ENCODE measurements around the gene PBX1.
A peak's percentile ranks its signal among the peaks of the same experiment; 100 is the strongest.

PBX1 gene

GRCh38 chr1:164712131-164713036 is 153.4 kb downstream of the PBX1 start:
- FAIRE-seq (no peak), DNase-seq (ENCODE audit: insufficient read length, low spot score) (no peak)
- TF ChIP-seq POLR2A (IDR thresholded peaks at IDR 0.05; ENCODE audit: low read depth, low read length) = no peak

- DNase-seq (ENCODE audit: insufficient read length, low spot score) = no peak
- TF ChIP-seq POLR2A (IDR thresholded peaks at IDR 0.05; ENCODE audit: low read depth, low read length) = no peak
- FAIRE-seq = no peak
These were observed 154.6 kb downstream of the PBX1 start for GRCh38 chr1:164713456-164714207.

- DNase-seq (ENCODE audit: insufficient read length, low spot score) = peak; percentile 29
- no peak for TF ChIP-seq POLR2A (IDR thresholded peaks at IDR 0.05; ENCODE audit: low read depth, low read length)
- peak; percentile 58 for FAIRE-seq
These were observed 158.2 kb downstream of the PBX1 start for GRCh38 chr1:164716992-164717703.

- no peak for DNase-seq (ENCODE audit: insufficient read length, low spot score)
- TF ChIP-seq POLR2A (IDR thresholded peaks at IDR 0.05; ENCODE audit: low read depth, low read length) = no peak
- FAIRE-seq = no peak
These were observed 159.8 kb downstream of the PBX1 start for GRCh38 chr1:164718821-164719220.

GRCh38 chr1:164719676-164720439 is 160.9 kb downstream of the PBX1 start:
- DNase-seq (ENCODE audit: insufficient read length, low spot score) (no peak), FAIRE-seq (no peak)
- no peak for TF ChIP-seq POLR2A (IDR thresholded peaks at IDR 0.05; ENCODE audit: low read depth, low read length)

GRCh38 chr1:164720440-164721227 is 161.7 kb downstream of the PBX1 start:
- FAIRE-seq = no peak
- DNase-seq (ENCODE audit: insufficient read length, low spot score) = no peak
- no peak for TF ChIP-seq POLR2A (IDR thresholded peaks at IDR 0.05; ENCODE audit: low read depth, low read length)

- no peak for FAIRE-seq
- DNase-seq (ENCODE audit: insufficient read length, low spot score) = no peak
These were observed 162.2 kb downstream of the PBX1 start for GRCh38 chr1:164721228-164721496.

GRCh38 chr1:164723296-164723798 is 164.4 kb downstream of the PBX1 start:
- DNase-seq (ENCODE audit: insufficient read length, low spot score) (no peak), FAIRE-seq (no peak)
- no peak for TF ChIP-seq POLR2A (IDR thresholded peaks at IDR 0.05; ENCODE audit: low read depth, low read length)

More at GRCh38 chr1:164721228-164721496, 162.2 kb downstream of the PBX1 start:
- TF ChIP-seq POLR2A (IDR thresholded peaks at IDR 0.05; ENCODE audit: low read depth, low read length) = no peak

- no peak for TF ChIP-seq POLR2A (IDR thresholded peaks at IDR 0.05; ENCODE audit: low read depth, low read length)
- no peak for DNase-seq (ENCODE audit: insufficient read length, low spot score)
- FAIRE-seq = no peak
These were observed 166.4 kb downstream of the PBX1 start for GRCh38 chr1:164725401-164725800.

GRCh38 chr1:164726235-164726634 is 167.3 kb downstream of the PBX1 start:
- FAIRE-seq (no peak), DNase-seq (ENCODE audit: insufficient read length, low spot score) (no peak)
- no peak for TF ChIP-seq POLR2A (IDR thresholded peaks at IDR 0.05; ENCODE audit: low read depth, low read length)

- no peak for TF ChIP-seq POLR2A (IDR thresholded peaks at IDR 0.05; ENCODE audit: low read depth, low read length)
- no peak for DNase-seq (ENCODE audit: insufficient read length, low spot score)
- FAIRE-seq = no peak
These were observed 169.7 kb downstream of the PBX1 start for GRCh38 chr1:164728719-164729118.

GRCh38 chr1:164731161-164731876 is 172.3 kb downstream of the PBX1 start:
- TF ChIP-seq POLR2A (IDR thresholded peaks at IDR 0.05; ENCODE audit: low read depth, low read length) = no peak
- no peak for FAIRE-seq

More at GRCh38 chr1:164731161-164731876, 172.3 kb downstream of the PBX1 start:
- no peak for DNase-seq (ENCODE audit: insufficient read length, low spot score)
